ENCODE results near the gene SP3.
A peak's percentile ranks its signal among the peaks of the same experiment; 100 is the strongest.

SP3 gene

DNA sequence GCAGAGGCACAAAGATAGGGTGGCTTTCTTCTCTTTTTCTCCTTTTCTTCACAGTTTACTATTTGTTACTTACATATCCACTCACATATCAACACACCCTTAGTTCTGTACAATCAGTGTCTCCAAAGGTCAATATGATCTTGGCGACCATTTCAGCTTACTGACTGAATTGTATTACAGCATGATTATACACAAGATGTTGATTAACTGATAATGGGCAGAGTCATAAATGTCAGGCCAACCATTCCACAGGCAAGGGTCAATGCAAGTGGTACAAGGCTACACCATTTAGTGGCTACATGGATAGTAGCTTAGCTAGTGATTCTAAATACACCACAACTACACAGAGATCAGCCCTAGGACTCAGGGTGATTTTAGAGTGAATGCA, 20.4 kb upstream of the SP3 start:
- Histone ChIP-seq H3K27ac (ENCODE audit: low read depth, low read length) (no peak overlapping the region), H3K9ac (ENCODE audit: low read length) (no peak overlapping the region), H3K36me3 (ENCODE audit: control insufficient read depth in 1 of 2, insufficient read depth in 2 of 2, low read length in 2 of 2) (no peaks in the 10 kb centered on the region), H4K91ac (ENCODE audit: low read depth, low read length) (no peak overlapping the region), H2AK5ac (ENCODE audit: low read length) (no peak overlapping the region), H3K4me2 (ENCODE audit: low read length) (no peak overlapping the region), H3K4me3 (ENCODE audit: low read depth, low read length) (no peak overlapping the region), H3K79me2 (ENCODE audit: control insufficient read depth, insufficient read depth, low read length, poor library complexity) (no peaks in the 10 kb centered on the region), H3K18ac (ENCODE audit: low read length) (no peak overlapping the region), H2BK5ac (ENCODE audit: low read depth, low read length, poor library complexity) (no peak overlapping the region), H2BK12ac (ENCODE audit: low read length) (no peak overlapping the region), H3K27me3 (ENCODE audit: insufficient read depth, low read length) (no peaks in the 10 kb centered on the region), H4K12ac (ENCODE audit: low read depth, low read length) (no peak overlapping the region), H4K8ac (ENCODE audit: low read depth, low read length) (no peak overlapping the region), H2BK120ac (ENCODE audit: insufficient read depth, low read length, poor library complexity) (no peak overlapping the region), H2AFZ (ENCODE audit: insufficient read depth, low read length, poor library complexity) (no peak overlapping the region), H3K79me1 (ENCODE audit: low read length) (no peaks in the 10 kb centered on the region), H3K14ac (ENCODE audit: low read length) (no peak overlapping the region), H3K4me1 (ENCODE audit: control insufficient read depth in 1 of 2, insufficient read depth in 2 of 2, low read length in 2 of 2) (peaks cover 4 to 7% of the 10 kb centered on the region in 2 experiments), H3K9me3 (ENCODE audit: insufficient read depth, low read depth, low read length) (no peaks in the 10 kb centered on the region), H3K4ac (ENCODE audit: low read depth, low read length) (no peak overlapping the region), H3K23ac (ENCODE audit: low read length) (no peak overlapping the region)
- no CpG with 5 or more reads among the region's 1 CpG for WGBS (ENCODE audit: extremely low coverage, insufficient coverage, insufficient read length)
- peak in 1 of 2 donors; percentile 21 for DNase-seq

DNA sequence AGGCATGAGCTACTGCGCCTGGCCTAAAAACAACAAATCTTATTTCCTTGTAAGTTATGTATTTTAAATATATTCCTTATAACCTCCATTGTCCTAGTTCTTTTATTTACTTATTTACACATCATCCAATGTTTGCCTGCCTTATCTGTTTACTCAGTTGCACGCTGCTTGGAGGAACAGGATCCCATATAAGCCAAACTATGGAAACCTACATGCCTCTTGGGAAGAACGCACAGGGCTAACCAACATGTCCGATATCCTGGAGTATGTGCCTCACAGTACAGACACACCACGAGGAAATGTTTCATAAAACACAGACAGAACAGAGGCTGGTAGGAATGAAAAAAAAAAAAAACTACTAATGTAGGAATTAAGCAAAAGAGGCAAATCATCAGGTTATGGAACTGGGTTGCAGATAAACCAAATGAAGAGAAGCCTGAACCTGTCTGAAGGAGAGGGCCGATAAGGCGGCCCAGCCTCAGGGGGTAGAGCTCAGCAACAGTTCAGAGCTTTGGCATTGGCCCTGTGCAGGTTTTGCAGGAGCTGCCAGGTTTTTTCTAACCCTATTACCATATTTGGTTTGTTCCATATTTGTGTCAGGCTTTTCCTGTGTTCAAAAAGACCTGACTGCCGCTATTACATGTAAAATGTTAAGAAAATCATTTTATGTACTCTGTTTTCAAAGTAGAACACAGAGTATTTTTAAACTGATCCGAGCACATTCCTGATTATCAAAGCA, 19.9 kb upstream of the SP3 start:
- no peak overlapping the region for H3K9ac ChIP-seq (ENCODE audit: low read length)
- peak; percentile 32 to 63 for DNase-seq
- WGBS (ENCODE audit: extremely low coverage, insufficient coverage, insufficient read length), result no CpG with 5 or more reads among the region's 9 CpGs

DNA sequence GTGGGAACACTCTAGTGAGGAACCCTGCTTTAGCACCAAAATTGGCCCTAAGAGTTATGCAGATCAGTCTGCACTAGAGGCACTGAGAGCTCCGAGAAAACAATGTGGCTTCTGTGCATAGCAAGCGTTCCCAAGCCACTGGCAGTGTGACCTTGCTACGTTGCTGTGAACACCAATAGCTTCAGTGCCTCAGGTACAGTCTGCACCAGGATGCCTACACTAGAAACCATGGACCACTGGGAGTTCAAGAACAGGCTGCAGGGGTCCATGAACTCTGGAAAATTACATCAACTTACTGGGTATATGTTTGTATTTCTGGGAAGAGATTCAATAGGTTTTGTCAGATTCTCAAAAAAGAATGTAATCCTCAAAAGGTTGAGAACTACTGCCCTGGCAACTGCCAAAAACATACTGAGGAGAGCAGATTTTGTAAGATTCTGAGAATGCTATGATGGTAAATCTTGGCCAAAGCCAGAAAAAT, 18.3 kb upstream of the SP3 start:
- Histone ChIP-seq H2AFZ (ENCODE audit: insufficient read depth, low read length, poor library complexity) (no peak overlapping the region), H3K18ac (ENCODE audit: low read length) (no peak overlapping the region), H3K14ac (ENCODE audit: low read length) (no peak overlapping the region), H2BK5ac (ENCODE audit: low read depth, low read length, poor library complexity) (no peak overlapping the region), H3K36me3 (ENCODE audit: control insufficient read depth in 1 of 2, insufficient read depth in 2 of 2, low read length in 2 of 2) (no peaks in the 10 kb centered on the region), H2BK120ac (ENCODE audit: insufficient read depth, low read length, poor library complexity) (no peak overlapping the region), H4K91ac (ENCODE audit: low read depth, low read length) (no peak overlapping the region), H2AK5ac (ENCODE audit: low read length) (no peak overlapping the region), H3K4me3 (ENCODE audit: low read depth, low read length) (no peak overlapping the region), H3K9ac (ENCODE audit: low read length) (no peak overlapping the region), H3K79me2 (ENCODE audit: control insufficient read depth, insufficient read depth, low read length, poor library complexity) (no peaks in the 10 kb centered on the region), H3K27ac (ENCODE audit: low read depth, low read length) (no peak overlapping the region), H4K12ac (ENCODE audit: low read depth, low read length) (no peak overlapping the region), H3K4ac (ENCODE audit: low read depth, low read length) (no peak overlapping the region), H4K8ac (ENCODE audit: low read depth, low read length) (no peak overlapping the region), H3K79me1 (ENCODE audit: low read length) (no peaks in the 10 kb centered on the region), H2BK12ac (ENCODE audit: low read length) (peak overlapping the region; percentile 15), H3K4me1 (ENCODE audit: control insufficient read depth in 1 of 2, insufficient read depth in 2 of 2, low read length in 2 of 2) (peaks cover 4 to 7% of the 10 kb centered on the region in 2 experiments), H3K23ac (ENCODE audit: low read length) (no peak overlapping the region), H3K4me2 (ENCODE audit: low read length) (no peak overlapping the region), H3K27me3 (ENCODE audit: insufficient read depth, low read length) (no peaks in the 10 kb centered on the region), H3K9me3 (ENCODE audit: insufficient read depth, low read depth, low read length) (no peaks in the 10 kb centered on the region)
- peak in 1 of 2 donors; percentile 46 for DNase-seq
- no CpG with 5 or more reads among the region's 3 CpGs for WGBS (ENCODE audit: extremely low coverage, insufficient coverage, insufficient read length)

More for the DNA sequence above, 19.9 kb upstream of the SP3 start:
- Histone ChIP-seq H3K9me3 (ENCODE audit: insufficient read depth, low read depth, low read length) (no peaks in the 10 kb centered on the region), H3K4me3 (ENCODE audit: low read depth, low read length) (no peak overlapping the region), H3K4me1 (ENCODE audit: control insufficient read depth in 1 of 2, insufficient read depth in 2 of 2, low read length in 2 of 2) (peaks cover 4 to 7% of the 10 kb centered on the region in 2 experiments), H3K18ac (ENCODE audit: low read length) (no peak overlapping the region), H2BK5ac (ENCODE audit: low read depth, low read length, poor library complexity) (no peak overlapping the region), H3K36me3 (ENCODE audit: control insufficient read depth in 1 of 2, insufficient read depth in 2 of 2, low read length in 2 of 2) (no peaks in the 10 kb centered on the region), H3K4ac (ENCODE audit: low read depth, low read length) (no peak overlapping the region), H2BK12ac (ENCODE audit: low read length) (no peak overlapping the region), H4K91ac (ENCODE audit: low read depth, low read length) (no peak overlapping the region), H3K23ac (ENCODE audit: low read length) (no peak overlapping the region), H2BK120ac (ENCODE audit: insufficient read depth, low read length, poor library complexity) (no peak overlapping the region), H3K14ac (ENCODE audit: low read length) (no peak overlapping the region), H3K79me2 (ENCODE audit: control insufficient read depth, insufficient read depth, low read length, poor library complexity) (no peaks in the 10 kb centered on the region), H2AFZ (ENCODE audit: insufficient read depth, low read length, poor library complexity) (no peak overlapping the region), H3K27ac (ENCODE audit: low read depth, low read length) (no peak overlapping the region), H4K12ac (ENCODE audit: low read depth, low read length) (no peak overlapping the region), H3K27me3 (ENCODE audit: insufficient read depth, low read length) (no peaks in the 10 kb centered on the region), H3K4me2 (ENCODE audit: low read length) (no peak overlapping the region), H4K8ac (ENCODE audit: low read depth, low read length) (no peak overlapping the region), H3K79me1 (ENCODE audit: low read length) (no peaks in the 10 kb centered on the region), H2AK5ac (ENCODE audit: low read length) (no peak overlapping the region)

DNA sequence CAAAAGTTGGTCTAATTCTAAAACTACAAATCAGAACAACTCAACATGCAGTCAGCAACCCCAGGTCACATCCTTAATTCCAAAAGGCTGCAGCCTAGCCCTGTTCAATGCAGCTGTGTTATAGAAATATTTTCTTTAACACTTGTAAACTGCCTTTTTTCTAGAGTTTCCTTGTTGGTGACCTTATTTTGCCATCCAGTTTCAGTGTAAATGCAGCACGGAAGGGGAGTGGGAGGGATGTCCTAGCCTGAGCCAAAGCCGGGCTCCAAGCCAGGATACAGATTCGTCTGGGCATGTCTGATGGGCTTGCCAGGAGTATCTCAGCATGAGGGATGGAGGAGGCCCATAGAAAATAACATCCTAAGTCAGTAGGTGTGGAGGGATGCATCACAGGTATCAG, 17.7 kb upstream of the SP3 start:
- peaks cover 4 to 7% of the 10 kb centered on the region in 2 experiments for H3K4me1 ChIP-seq (ENCODE audit: control insufficient read depth in 1 of 2, insufficient read depth in 2 of 2, low read length in 2 of 2)
- no peak overlapping the region for H3K9ac ChIP-seq (ENCODE audit: low read length)
- no peak overlapping the region for H2AFZ ChIP-seq (ENCODE audit: insufficient read depth, low read length, poor library complexity)
- H4K12ac ChIP-seq (ENCODE audit: low read depth, low read length), result no peak overlapping the region
- H3K36me3 ChIP-seq (ENCODE audit: control insufficient read depth in 1 of 2, insufficient read depth in 2 of 2, low read length in 2 of 2), result no peaks in the 10 kb centered on the region
- H2AK5ac ChIP-seq (ENCODE audit: low read length), result no peak overlapping the region
- no peaks in the 10 kb centered on the region for H3K9me3 ChIP-seq (ENCODE audit: insufficient read depth, low read depth, low read length)
- no peak overlapping the region for H3K4me2 ChIP-seq (ENCODE audit: low read length)
- no peak overlapping the region for H3K23ac ChIP-seq (ENCODE audit: low read length)
- no peak overlapping the region for H4K8ac ChIP-seq (ENCODE audit: low read depth, low read length)
- H3K4me3 ChIP-seq (ENCODE audit: low read depth, low read length), result no peak overlapping the region
- H3K79me1 ChIP-seq (ENCODE audit: low read length), result no peaks in the 10 kb centered on the region
- DNase-seq, result no peak
- no peak overlapping the region for H4K91ac ChIP-seq (ENCODE audit: low read depth, low read length)
- H2BK120ac ChIP-seq (ENCODE audit: insufficient read depth, low read length, poor library complexity), result peak overlapping the region; percentile 23
- no CpG with 5 or more reads among the region's 3 CpGs for WGBS (ENCODE audit: extremely low coverage, insufficient coverage, insufficient read length)
- no peak overlapping the region for H3K27ac ChIP-seq (ENCODE audit: low read depth, low read length)
- H3K18ac ChIP-seq (ENCODE audit: low read length), result no peak overlapping the region
- no peaks in the 10 kb centered on the region for H3K27me3 ChIP-seq (ENCODE audit: insufficient read depth, low read length)
- no peak overlapping the region for H2BK12ac ChIP-seq (ENCODE audit: low read length)
- H3K4ac ChIP-seq (ENCODE audit: low read depth, low read length), result no peak overlapping the region
- H3K79me2 ChIP-seq (ENCODE audit: control insufficient read depth, insufficient read depth, low read length, poor library complexity), result no peaks in the 10 kb centered on the region
- H2BK5ac ChIP-seq (ENCODE audit: low read depth, low read length, poor library complexity), result no peak overlapping the region
- H3K14ac ChIP-seq (ENCODE audit: low read length), result no peak overlapping the region

All from trophoblast cell (in vitro differentiated cells and primary cell).